T-helper 17 cell (primary cell): ENCODE measurements around the gene LRRC27. TPM values are rescaled to one million over a fixed set of nuclear protein-coding genes. Genes with fewer than 3 reads are reported as not detected.

Experiments used
- ATAC-seq: fragments of 150-1000 bp; cut with Tn5 transposase; 2 replicates; pipeline ENCODE4 v1.10.0; 2021; ENCODE audit warnings: mild to moderate bottlenecking, moderate library complexity
- DNase-seq, 3 donors: peaks; one replicate each; pipeline versions ENCODE4 v3.0.0 to v3.0.0-alpha.2; 2020 to 2021
- H3K9me3 ChIP-seq: one replicate; pipeline ENCODE4 v1.7.0; 2013; ENCODE audit warnings: low read length, mild to moderate bottlenecking; ENCODE audit not compliant: control insufficient read depth, poor library complexity, severe bottlenecking
- H3K27ac Mint-ChIP-seq: one replicate; pipeline ENCODE4 v1.8.0; 2022; ENCODE audit warnings: mild to moderate bottlenecking, moderate library complexity, mixed read lengths
- H3K27me3 Mint-ChIP-seq: one replicate; pipeline ENCODE4 v1.8.0; 2022; ENCODE audit warnings: mixed read lengths
- H3K36me3 Mint-ChIP-seq: one replicate; pipeline ENCODE4 v1.8.0; 2022; ENCODE audit warnings: low read depth, mixed read lengths
- H3K4me1 Mint-ChIP-seq: one replicate; pipeline ENCODE4 v1.8.0; 2022; ENCODE audit warnings: mild to moderate bottlenecking, mixed read lengths
- H3K4me3 Mint-ChIP-seq: one replicate; pipeline ENCODE4 v1.8.0; 2022; ENCODE audit warnings: mild to moderate bottlenecking, moderate library complexity, mixed read lengths
- total RNA-seq, 4 donors: library from RNA in 2 of 4; stranded (reverse) in 2 of 4; gene quantifications; one replicate each; pipeline ENCODE4 v1.2.3 and lab custom pipeline; 2022 to 2026

Gene LRRC27
- total RNA-seq, 2 donors from 2014 or later: 3.5 to 7.6 TPM

GRCh38 chr10:132395704-132396493 is 63.9 kb downstream of the LRRC27 start:
- DNase-seq (peak in 1 of 3 donors; percentile 18), ATAC-seq (peak; percentile 45)
- no peak overlapping the region for H3K27ac Mint-ChIP-seq
- peak overlapping the region; percentile 25 for H3K4me3 Mint-ChIP-seq
- H3K4me1 Mint-ChIP-seq: peaks cover 11% of the 10 kb centered on the region
- H3K27me3 Mint-ChIP-seq: no peaks in the 10 kb centered on the region
- H3K36me3 Mint-ChIP-seq: no peaks in the 10 kb centered on the region
- no peaks in the 10 kb centered on the region for H3K9me3 ChIP-seq

GRCh38 chr10:132396494-132397035 is 64.6 kb downstream of the LRRC27 start:
- H3K9me3 ChIP-seq: no peaks in the 10 kb centered on the region
- Mint-ChIP-seq H3K4me1 (peaks cover 11% of the 10 kb centered on the region), H3K27ac (no peak overlapping the region), H3K36me3 (no peaks in the 10 kb centered on the region), H3K4me3 (peak overlapping the region; percentile 25), H3K27me3 (no peaks in the 10 kb centered on the region)
- DNase-seq: peak; percentile 60 to 65 (median 60)
- ATAC-seq: peak; percentile 79

- Mint-ChIP-seq H3K4me1 (peaks cover 11% of the 10 kb centered on the region), H3K4me3 (peak within 1 kb of the TSS; percentile 96), H3K27ac (peak within 1 kb of the TSS; percentile 74), H3K27me3 (no peaks in the 10 kb centered on the region), H3K36me3 (no peaks in the 10 kb centered on the region)
- no peaks in the 10 kb centered on the region for H3K9me3 ChIP-seq
- ATAC-seq: peak; percentile 64
- peak; percentile 56 to 67 (median 59) for DNase-seq
These were observed 65.1 kb downstream of the LRRC27 start, which contains the start of gene PWWP2B for GRCh38 chr10:132397036-132397541. Gene PWWP2B, plus strand, starts transcription at chr10:132397200. Its CDS starts 27 bp downstream, at chr10:132397227.

GRCh38 chr10:132397671-132398565 is 65.9 kb downstream of the LRRC27 start:
- Mint-ChIP-seq H3K4me1 (peaks cover 11% of the 10 kb centered on the region), H3K4me3 (peak overlapping the region; percentile 96), H3K27me3 (no peaks in the 10 kb centered on the region), H3K36me3 (no peaks in the 10 kb centered on the region), H3K27ac (peak overlapping the region; percentile 74)
- ATAC-seq (peak; percentile 14), DNase-seq (peak in 2 of 3 donors; percentile 24 to 28)
- H3K9me3 ChIP-seq: no peaks in the 10 kb centered on the region

- no peaks in the 10 kb centered on the region for H3K9me3 ChIP-seq
- Mint-ChIP-seq H3K27me3 (no peaks in the 10 kb centered on the region), H3K27ac (peak overlapping the region; percentile 74), H3K4me1 (peaks cover 11% of the 10 kb centered on the region), H3K4me3 (peak overlapping the region; percentile 96), H3K36me3 (no peaks in the 10 kb centered on the region)
- ATAC-seq (no peak), DNase-seq (no peak)
These were observed 66.6 kb downstream of the LRRC27 start for GRCh38 chr10:132398566-132398991.

GRCh38 chr10:132399117-132400035 is 67.4 kb downstream of the LRRC27 start:
- H3K4me3 Mint-ChIP-seq: peak overlapping the region; percentile 67
- no peak for DNase-seq
- H3K27me3 Mint-ChIP-seq: no peaks in the 10 kb centered on the region
- no peaks in the 10 kb centered on the region for H3K9me3 ChIP-seq
- peaks cover 11% of the 10 kb centered on the region for H3K4me1 Mint-ChIP-seq
- H3K36me3 Mint-ChIP-seq: no peaks in the 10 kb centered on the region
- ATAC-seq: no peak
- peak overlapping the region; percentile 74 for H3K27ac Mint-ChIP-seq

- H3K9me3 ChIP-seq: no peaks in the 10 kb centered on the region
- H3K36me3 Mint-ChIP-seq: no peaks in the 10 kb centered on the region
- H3K27me3 Mint-ChIP-seq: no peaks in the 10 kb centered on the region
- ATAC-seq (no peak), DNase-seq (peak in 1 of 3 donors; percentile 11)
- peaks cover 11% of the 10 kb centered on the region for H3K4me1 Mint-ChIP-seq
- H3K27ac Mint-ChIP-seq: no peak overlapping the region
- no peak overlapping the region for H3K4me3 Mint-ChIP-seq
These were observed 68.1 kb downstream of the LRRC27 start for GRCh38 chr10:132400041-132400546.

- no peak for ATAC-seq
- no peaks in the 10 kb centered on the region for H3K27me3 Mint-ChIP-seq
- no peak overlapping the region for H3K4me3 Mint-ChIP-seq
- no peak overlapping the region for H3K27ac Mint-ChIP-seq
- H3K9me3 ChIP-seq: no peaks in the 10 kb centered on the region
- no peaks in the 10 kb centered on the region for H3K36me3 Mint-ChIP-seq
- H3K4me1 Mint-ChIP-seq: peaks cover 11% of the 10 kb centered on the region
- DNase-seq: peak in 1 of 3 donors; percentile 4
These were observed 68.7 kb downstream of the LRRC27 start for GRCh38 chr10:132400547-132401151.

GRCh38 chr10:132401401-132402118 is 69.6 kb downstream of the LRRC27 start:
- H3K4me1 Mint-ChIP-seq: peaks cover 13% of the 10 kb centered on the region
- H3K9me3 ChIP-seq: no peaks in the 10 kb centered on the region
- no peak overlapping the region for H3K27ac Mint-ChIP-seq
- DNase-seq (peak in 1 of 3 donors; percentile 8), ATAC-seq (no peak)
- H3K36me3 Mint-ChIP-seq: no peaks in the 10 kb centered on the region
- H3K4me3 Mint-ChIP-seq: no peak overlapping the region
- H3K27me3 Mint-ChIP-seq: no peaks in the 10 kb centered on the region

GRCh38 chr10:132402781-132403241 is 70.8 kb downstream of the LRRC27 start:
- DNase-seq (no peak), ATAC-seq (no peak)
- H3K27ac Mint-ChIP-seq: no peak overlapping the region
- no peaks in the 10 kb centered on the region for H3K27me3 Mint-ChIP-seq
- H3K4me1 Mint-ChIP-seq: peaks cover 10% of the 10 kb centered on the region
- no peaks in the 10 kb centered on the region for H3K36me3 Mint-ChIP-seq
- no peak overlapping the region for H3K4me3 Mint-ChIP-seq
- no peaks in the 10 kb centered on the region for H3K9me3 ChIP-seq

- H3K9me3 ChIP-seq: no peaks in the 10 kb centered on the region
- Mint-ChIP-seq H3K4me3 (no peak overlapping the region), H3K27me3 (no peaks in the 10 kb centered on the region), H3K27ac (no peak overlapping the region), H3K36me3 (no peaks in the 10 kb centered on the region), H3K4me1 (peaks cover 7% of the 10 kb centered on the region)
- ATAC-seq (no peak), DNase-seq (no peak)
These were observed 71.6 kb downstream of the LRRC27 start for GRCh38 chr10:132403511-132404168.
